C4-2B (cell line): Measurements from ENCODE around the gene DLG1.

ENCODE experiments used
- H3K27ac ChIP-seq: fragments of 450-650 bp; 2 replicates; pipeline ENCODE4 v1.5.1; 2017
- CTCF ChIP-seq: fragments of 450-650 bp; conservative IDR thresholded peaks from 2 replicates; pipeline ENCODE4 v1.5.1; 2017; ENCODE audit warnings: mild to moderate bottlenecking
- ZFX ChIP-seq: fragments of 450-650 bp; IDR thresholded peaks from 2 replicates; pipeline ENCODE4 v1.6.1; 2017

Gene DLG1

GRCh38 chr3:197303452-197303851, 5.0 kb upstream of the DLG1 start:
- H3K27ac ChIP-seq: no peak overlapping the region
- TF ChIP-seq ZFX: no peak

GRCh38 chr3:197302696-197303341, 4.4 kb upstream of the DLG1 start:
- no peak overlapping the region for H3K27ac ChIP-seq
- TF ChIP-seq ZFX: no peak
- no peak for TF ChIP-seq CTCF

- no peak overlapping the region for H3K27ac ChIP-seq
- TF ChIP-seq ZFX (no peak), CTCF (no peak)
Measured at GRCh38 chr3:197302033-197302432, 3.6 kb upstream of the DLG1 start.

GRCh38 chr3:197300361-197300760, 1.9 kb upstream of the DLG1 start:
- H3K27ac ChIP-seq: no peak overlapping the region
- TF ChIP-seq ZFX (no peak), CTCF (no peak)

GRCh38 chr3:197298945-197299854, 788 bp upstream of the DLG1 start:
- TF ChIP-seq CTCF: no peak
- TF ChIP-seq ZFX: peak; percentile 23; the same call in 1 of the 2 replicates
- H3K27ac ChIP-seq: peak overlapping the region; percentile 91

- peak overlapping the region; percentile 91 for H3K27ac ChIP-seq
- peak; percentile 66 for TF ChIP-seq ZFX
- no peak for TF ChIP-seq CTCF
Measured at GRCh38 chr3:197297476-197298340, 704 bp downstream of the DLG1 start.

- peak overlapping the region; percentile 91 for H3K27ac ChIP-seq
- TF ChIP-seq ZFX: no peak
- no peak for TF ChIP-seq CTCF
Measured at GRCh38 chr3:197297002-197297401, 1.4 kb downstream of the DLG1 start.
